Esophagus squamous epithelium (tissue), 5 donors: ENCODE results near the gene KNL1. TPM values are rescaled to one million over a fixed set of nuclear protein-coding genes. Genes with fewer than 3 reads are reported as not detected.

Experiments
- DNase-seq: peaks from one replicate; lab custom pipeline; 2025; lab: John Stamatoyannopoulos, UW
- H3K27ac ChIP-seq, 4 donors: fragments of 200-600 bp; sonication (generic); one replicate each; pipeline ENCODE4 v1.5.1; 2016 to 2019; ENCODE audit warnings: mild to moderate bottlenecking in 1 of 4
- H3K27me3 ChIP-seq, 4 donors: fragments of 200-600 bp; sonication (generic); 1 replicate in 3 of 4; 2 replicates in 1 of 4; pipeline versions ENCODE4 v1.5.1 to v1.6.0; 2017 to 2021; ENCODE audit warnings: antibody characterized with exemption in 1 of 4
- H3K36me3 ChIP-seq, 3 donors: fragments of 200-600 bp; sonication (generic); one replicate each; pipeline ENCODE4 v1.5.1; 2016 to 2019
- H3K4me1 ChIP-seq, 3 donors: fragments of 200-600 bp; sonication (generic); one replicate each; pipeline ENCODE4 v1.5.1; 2017 to 2019
- H3K4me3 ChIP-seq, 4 donors: fragments of 200-600 bp; sonication (generic); 1 replicate in 3 of 4; 2 replicates in 1 of 4; pipeline ENCODE4 v1.5.1; 2016 to 2019; ENCODE audit warnings: mild to moderate bottlenecking in 2 of 4, moderate library complexity in 1 of 4
- H3K9me3 ChIP-seq, 3 donors: fragments of 200-600 bp; sonication (generic); one replicate each; pipeline ENCODE4 v1.5.1; 2016 to 2019
- POLR2A ChIP-seq, 4 donors: fragments of 450-650 bp; IDR thresholded peaks; one replicate each; pipeline ENCODE4 v1.6.1; 2017; ENCODE audit warnings: antibody characterized with exemption in 4 of 4, mild to moderate bottlenecking in 4 of 4, moderate library complexity in 3 of 4
- WGBS, 2 donors: methylation state at CpG; one replicate each; pipeline ENCODE4 v1.1.5; 2018; 5-methylcytosine and 5-hydroxymethylcytosine counted together
- intact Hi-C: fragments of 100-400 bp; cut with DNase I; formaldehyde crosslinking; loops from one replicate; pipeline ENCODE4 v1.15.0; 2022
- total RNA-seq, 4 donors: library from RNA; depleted of rRNA; stranded (reverse); fragments of >200 nt; gene quantifications; one replicate each; pipeline ENCODE4 v1.1.0, GENCODE V29; 2016
- TF ChIP-seq, protein P1 (sequence below), 6 experiments: fragments of 450-650 bp in 4 of 6; fragments of 200-600 bp in 2 of 6; sonication (generic) in 2 of 6; IDR thresholded peaks; one replicate each; pipeline ENCODE4 v1.5.1; 2016 to 2019; ENCODE audit warnings: antibody characterized with exemption in 6 of 6, mild to moderate bottlenecking in 4 of 6, moderate library complexity in 4 of 6
- donor health status: DM: yes; HTN: yes; CAD: no.

Gene KNL1
- total RNA-seq, 4 donors from 2014 or later: 2.9 to 17.8 (median 11.0) TPM

- Histone ChIP-seq H3K36me3 (peaks cover 0 to 81% (median 7%) of the 10 kb centered on the region in 3 donors), H3K4me1 (peaks cover 0 to 12% (median 8%) of the 10 kb centered on the region in 3 donors), H3K9me3 (no peaks in the 10 kb centered on the region), H3K27ac (peak overlapping the region in 1 of 4 donors; percentile 34), H3K4me3 (no peak overlapping the region), H3K27me3 (no peaks in the 10 kb centered on the region)
- TF ChIP-seq, protein P1, sequence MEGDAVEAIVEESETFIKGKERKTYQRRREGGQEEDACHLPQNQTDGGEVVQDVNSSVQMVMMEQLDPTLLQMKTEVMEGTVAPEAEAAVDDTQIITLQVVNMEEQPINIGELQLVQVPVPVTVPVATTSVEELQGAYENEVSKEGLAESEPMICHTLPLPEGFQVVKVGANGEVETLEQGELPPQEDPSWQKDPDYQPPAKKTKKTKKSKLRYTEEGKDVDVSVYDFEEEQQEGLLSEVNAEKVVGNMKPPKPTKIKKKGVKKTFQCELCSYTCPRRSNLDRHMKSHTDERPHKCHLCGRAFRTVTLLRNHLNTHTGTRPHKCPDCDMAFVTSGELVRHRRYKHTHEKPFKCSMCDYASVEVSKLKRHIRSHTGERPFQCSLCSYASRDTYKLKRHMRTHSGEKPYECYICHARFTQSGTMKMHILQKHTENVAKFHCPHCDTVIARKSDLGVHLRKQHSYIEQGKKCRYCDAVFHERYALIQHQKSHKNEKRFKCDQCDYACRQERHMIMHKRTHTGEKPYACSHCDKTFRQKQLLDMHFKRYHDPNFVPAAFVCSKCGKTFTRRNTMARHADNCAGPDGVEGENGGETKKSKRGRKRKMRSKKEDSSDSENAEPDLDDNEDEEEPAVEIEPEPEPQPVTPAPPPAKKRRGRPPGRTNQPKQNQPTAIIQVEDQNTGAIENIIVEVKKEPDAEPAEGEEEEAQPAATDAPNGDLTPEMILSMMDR (IDR thresholded peaks at IDR 0.05): no peak
- TF ChIP-seq POLR2A (IDR thresholded peaks at IDR 0.05): no peak
- intact Hi-C loops: no loop called here
- DNase-seq: no peak
- WGBS, 2 donors: 73 to 78% methylated on average over 4 of the region's 4 CpGs
These were observed 39.9 kb upstream of the KNL1 start for GRCh38 chr15:40554161-40554525.

GRCh38 chr15:40555876-40556275 is 38.2 kb upstream of the KNL1 start:
- TF ChIP-seq, protein P1 (IDR thresholded peaks at IDR 0.05): no peak
- no peak for TF ChIP-seq POLR2A (IDR thresholded peaks at IDR 0.05)
- Histone ChIP-seq H3K4me3 (no peak overlapping the region), H3K9me3 (no peaks in the 10 kb centered on the region), H3K27me3 (no peaks in the 10 kb centered on the region), H3K27ac (no peak overlapping the region), H3K36me3 (peaks cover 0 to 73% (median 7%) of the 10 kb centered on the region in 3 donors), H3K4me1 (peaks cover 0 to 13% (median 8%) of the 10 kb centered on the region in 3 donors)
- no peak for DNase-seq
- intact Hi-C loops: no loop called here
- 92 to 100% methylated on average over 2 of the region's 2 CpGs for WGBS, 2 donors

DNA sequence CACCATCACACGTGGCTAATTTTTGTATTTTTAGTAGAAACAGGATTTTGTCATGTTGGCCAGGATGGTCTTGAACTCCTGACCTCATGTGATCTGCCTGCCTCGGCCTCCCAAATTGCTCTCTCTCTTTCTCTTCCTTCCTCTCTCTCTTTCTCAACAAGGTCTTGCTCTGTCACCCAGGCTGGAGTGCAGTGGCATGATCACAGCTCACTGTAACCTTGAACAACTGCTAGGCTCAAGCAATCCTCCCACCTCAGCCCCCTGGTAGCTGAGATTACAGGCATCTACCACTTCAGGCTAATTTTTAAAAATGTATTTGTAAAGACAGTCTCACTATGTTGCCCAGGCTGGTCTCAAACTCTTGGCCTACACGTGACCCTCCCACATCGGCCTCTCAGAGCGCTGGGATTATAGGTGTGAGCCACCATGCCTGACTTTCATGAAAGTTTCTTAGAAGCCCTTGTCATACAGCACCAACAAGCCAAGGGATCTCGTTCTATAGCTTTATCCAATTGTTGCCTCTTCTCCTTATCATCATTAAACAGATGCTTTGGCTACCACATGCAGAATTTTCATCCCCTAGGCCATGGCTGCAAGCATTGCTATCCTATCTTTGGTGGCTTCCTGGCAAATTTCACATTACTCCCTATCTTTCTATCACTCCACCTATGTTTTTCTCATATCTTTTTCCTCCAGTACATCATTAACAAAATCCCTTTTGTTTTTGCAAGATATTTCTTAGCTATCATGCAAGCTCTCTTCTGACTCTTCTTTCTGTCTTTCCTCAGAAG is 34.9 kb upstream of the KNL1 start:
- Histone ChIP-seq H3K27me3 (no peaks in the 10 kb centered on the region), H3K27ac (no peak overlapping the region), H3K9me3 (no peaks in the 10 kb centered on the region), H3K36me3 (peaks cover 0 to 58% (median 7%) of the 10 kb centered on the region in 3 donors), H3K4me3 (no peak overlapping the region), H3K4me1 (peaks cover 2 to 42% (median 12%) of the 10 kb centered on the region in 3 donors)
- intact Hi-C loops: no loop called here
- no peak for DNase-seq
- WGBS, 2 donors: 82 to 83% methylated on average over 6 of the region's 6 CpGs
- no peak for TF ChIP-seq POLR2A (IDR thresholded peaks at IDR 0.05)
- TF ChIP-seq, protein P1 (IDR thresholded peaks at IDR 0.05): no peak

- 80 to 89% methylated on average over 1 to 2 of the region's 2 CpGs for WGBS, 2 donors
- no peak for DNase-seq
- no peaks in the 10 kb centered on the region for H3K9me3 ChIP-seq
- intact Hi-C loops: no loop called here
- H3K27me3 ChIP-seq: no peaks in the 10 kb centered on the region
- H3K36me3 ChIP-seq: peaks cover 0 to 25% (median 0%) of the 10 kb centered on the region in 3 donors
- no peak overlapping the region for H3K27ac ChIP-seq
- no peak overlapping the region for H3K4me3 ChIP-seq
- H3K4me1 ChIP-seq: peaks cover 6 to 53% (median 16%) of the 10 kb centered on the region in 3 donors
- no peak for TF ChIP-seq POLR2A (IDR thresholded peaks at IDR 0.05)
- TF ChIP-seq, protein P1 (IDR thresholded peaks at IDR 0.05): no peak
These were observed 31.4 kb upstream of the KNL1 start for GRCh38 chr15:40562691-40563090.

- intact Hi-C loops: no loop called here
- Histone ChIP-seq H3K36me3 (peaks cover 0 to 25% (median 0%) of the 10 kb centered on the region in 3 donors), H3K27me3 (no peaks in the 10 kb centered on the region), H3K4me1 (peaks cover 8 to 51% (median 15%) of the 10 kb centered on the region in 3 donors), H3K4me3 (no peak overlapping the region), H3K9me3 (no peaks in the 10 kb centered on the region), H3K27ac (no peak overlapping the region)
- TF ChIP-seq POLR2A (IDR thresholded peaks at IDR 0.05): no peak
- TF ChIP-seq, protein P1 (IDR thresholded peaks at IDR 0.05): no peak
- no peak for DNase-seq
These were observed 30.6 kb upstream of the KNL1 start for GRCh38 chr15:40563426-40563825.
